ENCODE results near the gene VKORC1L1.
"Not testable (repeated sequence)": the region's sequence is repeated elsewhere in the genome, so short reads cannot be mapped to it uniquely, and the experiment has no call there.

VKORC1L1 gene

GRCh38 chr7:65884983-65885382 lies 12.1 kb downstream of the VKORC1L1 start:
- DNase-seq (ENCODE audit: low read depth, low spot score), result not testable (repeated sequence)

GRCh38 chr7:65885533-65885932 lies 12.7 kb downstream of the VKORC1L1 start:
- not testable (repeated sequence) for DNase-seq (ENCODE audit: low read depth, low spot score)

GRCh38 chr7:65888434-65889156 lies 15.7 kb downstream of the VKORC1L1 start:
- DNase-seq (ENCODE audit: low read depth, low spot score), result not testable (repeated sequence)

GRCh38 chr7:65889722-65890121 lies 16.8 kb downstream of the VKORC1L1 start:
- DNase-seq (ENCODE audit: low read depth, low spot score), result not testable (repeated sequence)

- no peak for DNase-seq (ENCODE audit: low read depth, low spot score)
Measured at GRCh38 chr7:65892161-65892560, 19.3 kb downstream of the VKORC1L1 start.

- no peak for DNase-seq (ENCODE audit: low read depth, low spot score)
Measured at GRCh38 chr7:65892835-65893234, 20.0 kb downstream of the VKORC1L1 start.

GRCh38 chr7:65896279-65896870 lies 23.5 kb downstream of the VKORC1L1 start:
- no peak for DNase-seq (ENCODE audit: low read depth, low spot score)

- DNase-seq (ENCODE audit: low read depth, low spot score), result not testable (repeated sequence)
Measured at GRCh38 chr7:65897289-65897688, 24.4 kb downstream of the VKORC1L1 start.

- DNase-seq (ENCODE audit: low read depth, low spot score), result not testable (repeated sequence)
Measured at GRCh38 chr7:65898677-65899447, 26.0 kb downstream of the VKORC1L1 start.

- DNase-seq (ENCODE audit: low read depth, low spot score), result no peak
Measured at GRCh38 chr7:65902306-65902705, 29.4 kb downstream of the VKORC1L1 start.

GRCh38 chr7:65907501-65908198 lies 34.8 kb downstream of the VKORC1L1 start:
- DNase-seq (ENCODE audit: low read depth, low spot score), result no peak

GRCh38 chr7:65910237-65910636 lies 37.4 kb downstream of the VKORC1L1 start:
- DNase-seq (ENCODE audit: low read depth, low spot score), result no peak

GRCh38 chr7:65912237-65912636 lies 39.4 kb downstream of the VKORC1L1 start:
- DNase-seq (ENCODE audit: low read depth, low spot score), result no peak

- DNase-seq (ENCODE audit: low read depth, low spot score), result no peak
Measured at GRCh38 chr7:65915921-65916657, 43.2 kb downstream of the VKORC1L1 start.

- DNase-seq (ENCODE audit: low read depth, low spot score), result no peak
Measured at GRCh38 chr7:65923316-65923715, 50.4 kb downstream of the VKORC1L1 start.

- no peak for DNase-seq (ENCODE audit: low read depth, low spot score)
Measured at GRCh38 chr7:65924193-65924592, 51.3 kb downstream of the VKORC1L1 start.

GRCh38 chr7:65925040-65925439 lies 52.2 kb downstream of the VKORC1L1 start:
- DNase-seq (ENCODE audit: low read depth, low spot score), result no peak

- no peak for DNase-seq (ENCODE audit: low read depth, low spot score)
Measured at GRCh38 chr7:65926588-65926987, 53.7 kb downstream of the VKORC1L1 start.

- DNase-seq (ENCODE audit: low read depth, low spot score), result no peak
Measured at GRCh38 chr7:65927489-65928448, 54.9 kb downstream of the VKORC1L1 start.

- DNase-seq (ENCODE audit: low read depth, low spot score), result no peak
Measured at GRCh38 chr7:65931685-65932084, 58.8 kb downstream of the VKORC1L1 start.
